Hepatocyte (in vitro differentiated cells): ENCODE results near the gene TCN2. TPM values are rescaled to one million over a fixed set of nuclear protein-coding genes. Genes with fewer than 3 reads are reported as not detected.
A peak's percentile ranks its signal among the peaks of the same experiment; 100 is the strongest.

Source experiments
- DNase-seq: peaks from one replicate; pipeline ENCODE4 v3.0.0-alpha.2; 2016; ENCODE audit warnings: low spot score
- H2AFZ ChIP-seq: fragments of 200-600 bp; sonication (generic); 2 replicates; pipeline ENCODE4 v1.6.0; 2016; ENCODE audit warnings: antibody characterized with exemption, mild to moderate bottlenecking
- H3K27ac ChIP-seq: fragments of 200-600 bp; sonication (generic); 2 replicates; pipeline ENCODE4 v1.5.1; 2016; ENCODE audit warnings: mild to moderate bottlenecking
- H3K27me3 ChIP-seq: fragments of 200-600 bp; sonication (generic); 2 replicates; pipeline ENCODE4 v1.6.1; 2016
- H3K36me3 ChIP-seq: fragments of 200-600 bp; sonication (generic); replicated peaks from 2 replicates; pipeline ENCODE4 v1.5.1; 2016; ENCODE audit warnings: low read depth; ENCODE audit not compliant: insufficient read depth
- H3K4me1 ChIP-seq: fragments of 200-600 bp; sonication (generic); 2 replicates; pipeline ENCODE4 v1.5.1; 2016; ENCODE audit warnings: mild to moderate bottlenecking, moderate library complexity; ENCODE audit not compliant: insufficient read depth
- H3K4me2 ChIP-seq: fragments of 200-600 bp; sonication (generic); 2 replicates; pipeline ENCODE4 v1.6.0; 2016
- H3K4me3 ChIP-seq: fragments of 200-600 bp; sonication (generic); 2 replicates; pipeline ENCODE4 v1.5.1; 2016; ENCODE audit warnings: mild to moderate bottlenecking
- H3K79me2 ChIP-seq: fragments of 200-600 bp; sonication (generic); 2 replicates; pipeline ENCODE4 v1.6.0; 2017; ENCODE audit warnings: mild to moderate bottlenecking
- H3K9me2 ChIP-seq: fragments of 200-600 bp; sonication (generic); replicated peaks from 2 replicates; pipeline ENCODE4 v1.6.0; 2017; ENCODE audit warnings: mild to moderate bottlenecking; ENCODE audit not compliant: insufficient read depth
- H3K9me3 ChIP-seq: fragments of 200-600 bp; sonication (generic); 2 replicates; pipeline ENCODE4 v1.5.1; 2016; ENCODE audit warnings: low read depth, mild to moderate bottlenecking
- H4K20me1 ChIP-seq: fragments of 200-600 bp; sonication (generic); 2 replicates; pipeline ENCODE4 v1.6.0; 2016; ENCODE audit warnings: mild to moderate bottlenecking; ENCODE audit not compliant: insufficient read depth, poor library complexity, severe bottlenecking
- CTCF ChIP-seq: fragments of 200-600 bp; sonication (generic); IDR thresholded peaks from 2 replicates; pipeline ENCODE4 v1.5.1; 2016; ENCODE audit warnings: antibody characterized with exemption, mild to moderate bottlenecking; ENCODE audit not compliant: poor library complexity
- EZH2 ChIP-seq: fragments of 200-600 bp; sonication (generic); IDR thresholded peaks from 2 replicates; pipeline ENCODE4 v1.6.1; 2016; ENCODE audit warnings: antibody characterized with exemption, mild to moderate bottlenecking, borderline replicate concordance
- EZH2phosphoT487 ChIP-seq: fragments of 200-600 bp; sonication (generic); IDR thresholded peaks from one replicate; pipeline ENCODE4 v1.6.1; 2018; ENCODE audit warnings: antibody characterized with exemption, mild to moderate bottlenecking, low read depth, moderate library complexity; ENCODE audit not compliant: unreplicated experiment, severe bottlenecking
- WGBS: methylation state at CpG from one replicate; pipeline ENCODE4 v1.1.6; 2016; ENCODE audit warnings: low lambda C conversion rate; ENCODE audit errors: missing lambda C conversion rate; 5-methylcytosine and 5-hydroxymethylcytosine counted together
- polyA plus RNA-seq: library from polyadenylated mRNA; unstranded; fragments of >200 nt; fragmentation: Nextera tagmentation; extraction: Ambion mirVana; gene quantifications from 2 replicates; pipeline ENCODE4 v1.2.1, GENCODE V29; 2016
- total RNA-seq: library from RNA; depleted of rRNA; stranded (reverse); fragments of >200 nt; gene quantifications from 2 replicates; pipeline ENCODE4 v1.2.3, GENCODE V29; 2014

Gene TCN2
- total and polyA plus RNA-seq, 2 experiments from 2014 or later = 28.8 to 39.3 TPM

- no peaks in the 10 kb centered on the region for H3K9me2 ChIP-seq
- no peaks in the 10 kb centered on the region for H3K36me3 ChIP-seq
- H4K20me1 ChIP-seq = no peaks in the 10 kb centered on the region
- no peak overlapping the region for H3K4me2 ChIP-seq
- no peaks in the 10 kb centered on the region for H3K9me3 ChIP-seq
- no peak overlapping the region for H3K4me3 ChIP-seq
- WGBS = 97% methylated on average over 13 of the region's 13 CpGs
- no peak overlapping the region for H2AFZ ChIP-seq
- no peak for TF ChIP-seq EZH2
- TF ChIP-seq CTCF = no peak
- TF ChIP-seq EZH2phosphoT487 = no peak
- H3K27ac ChIP-seq = no peak overlapping the region
- DNase-seq = no peak
- H3K27me3 ChIP-seq = peaks cover 7% of the 10 kb centered on the region
- H3K79me2 ChIP-seq = no peaks in the 10 kb centered on the region
- no peaks in the 10 kb centered on the region for H3K4me1 ChIP-seq
Measured at GRCh38 chr22:30664798-30665197, 57.8 kb downstream of the TCN2 start.

GRCh38 chr22:30665266-30665665 lies 58.3 kb downstream of the TCN2 start:
- Histone ChIP-seq H3K9me2 (no peaks in the 10 kb centered on the region), H3K9me3 (no peaks in the 10 kb centered on the region), H2AFZ (no peak overlapping the region), H3K4me3 (no peak overlapping the region), H3K27me3 (peaks cover 7% of the 10 kb centered on the region), H3K36me3 (no peaks in the 10 kb centered on the region), H3K27ac (no peak overlapping the region), H3K4me1 (no peaks in the 10 kb centered on the region), H3K4me2 (no peak overlapping the region), H3K79me2 (no peaks in the 10 kb centered on the region), H4K20me1 (no peaks in the 10 kb centered on the region)
- WGBS = 84% methylated on average over 2 of the region's 2 CpGs
- TF ChIP-seq CTCF = no peak
- TF ChIP-seq EZH2 = no peak
- TF ChIP-seq EZH2phosphoT487 = no peak
- DNase-seq = no peak

- Histone ChIP-seq H2AFZ (no peak overlapping the region), H4K20me1 (no peaks in the 10 kb centered on the region), H3K4me1 (no peaks in the 10 kb centered on the region), H3K27ac (no peak overlapping the region), H3K27me3 (peaks cover 7% of the 10 kb centered on the region), H3K9me2 (no peaks in the 10 kb centered on the region), H3K4me2 (peak overlapping the region; percentile 86), H3K79me2 (no peaks in the 10 kb centered on the region), H3K4me3 (no peak overlapping the region), H3K36me3 (no peaks in the 10 kb centered on the region), H3K9me3 (no peaks in the 10 kb centered on the region)
- no peak for DNase-seq
- WGBS = 89% methylated on average over 4 of the region's 4 CpGs
- TF ChIP-seq EZH2 = no peak
Measured at GRCh38 chr22:30665786-30666185, 58.8 kb downstream of the TCN2 start.

GRCh38 chr22:30667107-30667493 lies 60.1 kb downstream of the TCN2 start:
- no peaks in the 10 kb centered on the region for H3K9me2 ChIP-seq
- peak; percentile 75 for DNase-seq
- peak overlapping the region; percentile 86 for H3K4me2 ChIP-seq
- peak overlapping the region; percentile 66 for H3K4me3 ChIP-seq
- no peaks in the 10 kb centered on the region for H3K36me3 ChIP-seq
- H3K27me3 ChIP-seq = peaks cover 7% of the 10 kb centered on the region
- peak overlapping the region; percentile 81 for H3K27ac ChIP-seq
- H3K9me3 ChIP-seq = no peaks in the 10 kb centered on the region
- TF ChIP-seq EZH2phosphoT487 (peak; percentile 44), EZH2 (no peak)
- H3K79me2 ChIP-seq = no peaks in the 10 kb centered on the region
- WGBS = 7% methylated on average over 18 of the region's 18 CpGs
- H3K4me1 ChIP-seq = no peaks in the 10 kb centered on the region
- peak overlapping the region; percentile 37 for H2AFZ ChIP-seq
- H4K20me1 ChIP-seq = no peaks in the 10 kb centered on the region
